HEK293T (cell line): ENCODE data around the gene KRTAP22-2.

Experiments
- BHLHE40 ChIP-seq: fragments of 450-650 bp; IDR thresholded peaks from 2 replicates; pipeline ENCODE4 v1.6.1; 2016; ENCODE audit warnings: mild to moderate bottlenecking, moderate library complexity, borderline replicate concordance
- TARDBP ChIP-seq: fragments of 450-650 bp; IDR thresholded peaks from 2 replicates; pipeline ENCODE4 v1.6.1; 2016

GRCh38 chr21:30561957-30562356 is 28.2 kb downstream of the KRTAP22-2 start:
- TF ChIP-seq BHLHE40 (no peak), TARDBP (no peak)
